Measurements from ENCODE around the gene ZNF496. TPM values are rescaled to one million over a fixed set of nuclear protein-coding genes. Genes with fewer than 3 reads are reported as not detected.
"Not testable (repeated sequence)": the region's sequence is repeated elsewhere in the genome, so short reads cannot be mapped to it uniquely, and the experiment has no call there.

The ZNF496 gene
- total RNA-seq, 1 experiment from 2014 or later: 33.5 TPM

GRCh38 chr1:247296599-247297180 lies 35.0 kb downstream of the ZNF496 start:
- Histone ChIP-seq H3K9me3 (replicated peaks) (no peaks in the 10 kb centered on the region), H3K36me3 (peaks cover 10% of the 10 kb centered on the region; the same call in 1 of the 2 replicates), H3K4me3 (no peak overlapping the region), H3K27ac (no peak overlapping the region), H3K4me1 (no peaks in the 10 kb centered on the region), H3K27me3 (no peaks in the 10 kb centered on the region)
- no peak for DNase-seq

GRCh38 chr1:247295746-247296145 lies 35.9 kb downstream of the ZNF496 start:
- Histone ChIP-seq H3K4me1 (no peaks in the 10 kb centered on the region), H3K9me3 (replicated peaks) (no peaks in the 10 kb centered on the region), H3K27ac (no peak overlapping the region), H3K36me3 (peaks cover 10% of the 10 kb centered on the region; the same call in 1 of the 2 replicates), H3K27me3 (no peaks in the 10 kb centered on the region), H3K4me3 (no peak overlapping the region)
- no peak for DNase-seq

- no peak overlapping the region for H3K4me3 ChIP-seq
- DNase-seq: no peak
- no peaks in the 10 kb centered on the region for H3K9me3 ChIP-seq (replicated peaks)
- H3K36me3 ChIP-seq: peaks cover 8% of the 10 kb centered on the region; the same call in 1 of the 2 replicates
- no peak overlapping the region for H3K27ac ChIP-seq
- H3K4me1 ChIP-seq: no peaks in the 10 kb centered on the region
- no peaks in the 10 kb centered on the region for H3K27me3 ChIP-seq
Observed at GRCh38 chr1:247295274-247295684, 36.4 kb downstream of the ZNF496 start.

- H3K27ac ChIP-seq: no peak overlapping the region
- no peaks in the 10 kb centered on the region for H3K4me1 ChIP-seq
- DNase-seq: no peak
- no peaks in the 10 kb centered on the region for H3K27me3 ChIP-seq
- no peaks in the 10 kb centered on the region for H3K9me3 ChIP-seq (replicated peaks)
- H3K4me3 ChIP-seq: no peak overlapping the region
- peaks cover 5% of the 10 kb centered on the region; the same call in 1 of the 2 replicates for H3K36me3 ChIP-seq
Observed at GRCh38 chr1:247294282-247294681, 37.4 kb downstream of the ZNF496 start.

GRCh38 chr1:247293047-247293446 lies 38.6 kb downstream of the ZNF496 start:
- no peaks in the 10 kb centered on the region for H3K27me3 ChIP-seq
- H3K9me3 ChIP-seq (replicated peaks): no peaks in the 10 kb centered on the region
- no peaks in the 10 kb centered on the region for H3K36me3 ChIP-seq
- no peaks in the 10 kb centered on the region for H3K4me1 ChIP-seq
- no peak overlapping the region for H3K4me3 ChIP-seq
- no peak for DNase-seq
- no peak overlapping the region for H3K27ac ChIP-seq

GRCh38 chr1:247291833-247292561 lies 39.7 kb downstream of the ZNF496 start:
- Histone ChIP-seq H3K4me1 (no peaks in the 10 kb centered on the region), H3K27ac (no peak overlapping the region), H3K9me3 (replicated peaks) (no peaks in the 10 kb centered on the region), H3K36me3 (no peaks in the 10 kb centered on the region), H3K27me3 (no peaks in the 10 kb centered on the region), H3K4me3 (no peak overlapping the region)
- DNase-seq: no peak

- Histone ChIP-seq H3K27me3 (no peaks in the 10 kb centered on the region), H3K4me1 (no peaks in the 10 kb centered on the region), H3K9me3 (replicated peaks) (no peaks in the 10 kb centered on the region), H3K4me3 (no peak overlapping the region), H3K27ac (no peak overlapping the region), H3K36me3 (no peaks in the 10 kb centered on the region)
- no peak for DNase-seq
Observed at GRCh38 chr1:247291161-247291560, 40.5 kb downstream of the ZNF496 start.

GRCh38 chr1:247290576-247290975 lies 41.1 kb downstream of the ZNF496 start:
- no peak for DNase-seq
- H3K4me3 ChIP-seq: no peak overlapping the region
- no peaks in the 10 kb centered on the region for H3K9me3 ChIP-seq (replicated peaks)
- no peaks in the 10 kb centered on the region for H3K36me3 ChIP-seq
- H3K27me3 ChIP-seq: no peaks in the 10 kb centered on the region
- no peaks in the 10 kb centered on the region for H3K4me1 ChIP-seq
- no peak overlapping the region for H3K27ac ChIP-seq

- DNase-seq; H3K27ac ChIP-seq; H3K4me3 ChIP-seq; H3K4me1 ChIP-seq; H3K36me3 ChIP-seq; H3K27me3 ChIP-seq; H3K9me3 ChIP-seq (replicated peaks): not testable (repeated sequence)
Observed at GRCh38 chr1:247289274-247289892, 42.3 kb downstream of the ZNF496 start.

GRCh38 chr1:247288341-247288740 lies 43.3 kb downstream of the ZNF496 start:
- H3K4me1 ChIP-seq: no peaks in the 10 kb centered on the region
- H3K4me3 ChIP-seq: no peak overlapping the region
- H3K27me3 ChIP-seq: no peaks in the 10 kb centered on the region
- no peaks in the 10 kb centered on the region for H3K9me3 ChIP-seq (replicated peaks)
- H3K36me3 ChIP-seq: no peaks in the 10 kb centered on the region
- no peak overlapping the region for H3K27ac ChIP-seq
- no peak for DNase-seq

- Histone ChIP-seq H3K27me3 (no peaks in the 10 kb centered on the region), H3K9me3 (replicated peaks) (no peaks in the 10 kb centered on the region), H3K4me1 (no peaks in the 10 kb centered on the region), H3K4me3 (no peak overlapping the region), H3K27ac (no peak overlapping the region), H3K36me3 (no peaks in the 10 kb centered on the region)
- DNase-seq: no peak
Observed at GRCh38 chr1:247287460-247287859, 44.2 kb downstream of the ZNF496 start.

- H3K27ac ChIP-seq: no peak overlapping the region
- no peak for DNase-seq
- H3K9me3 ChIP-seq (replicated peaks): no peaks in the 10 kb centered on the region
- no peaks in the 10 kb centered on the region for H3K36me3 ChIP-seq
- no peaks in the 10 kb centered on the region for H3K4me1 ChIP-seq
- no peaks in the 10 kb centered on the region for H3K27me3 ChIP-seq
- no peak overlapping the region for H3K4me3 ChIP-seq
Observed at GRCh38 chr1:247286134-247286670, 45.5 kb downstream of the ZNF496 start.

GRCh38 chr1:247281001-247281574 lies 50.6 kb downstream of the ZNF496 start:
- H3K4me3 ChIP-seq: no peak overlapping the region
- H3K9me3 ChIP-seq (replicated peaks): no peaks in the 10 kb centered on the region
- no peaks in the 10 kb centered on the region for H3K4me1 ChIP-seq
- DNase-seq: no peak
- no peak overlapping the region for H3K27ac ChIP-seq
- no peaks in the 10 kb centered on the region for H3K36me3 ChIP-seq
- no peaks in the 10 kb centered on the region for H3K27me3 ChIP-seq

- no peak for DNase-seq
- no peaks in the 10 kb centered on the region for H3K36me3 ChIP-seq
- H3K4me3 ChIP-seq: no peak overlapping the region
- H3K27ac ChIP-seq: no peak overlapping the region
- no peaks in the 10 kb centered on the region for H3K9me3 ChIP-seq (replicated peaks)
- H3K27me3 ChIP-seq: no peaks in the 10 kb centered on the region
- no peaks in the 10 kb centered on the region for H3K4me1 ChIP-seq
Observed at GRCh38 chr1:247277191-247277590, 54.5 kb downstream of the ZNF496 start.
